HG03354 (cell line): ENCODE measurements around the gene MAN1A1.

Source experiments
- ATAC-seq: cut with Tn5 transposase; IDR thresholded peaks from one replicate; pipeline ENCODE4 v1.9.1; 2021; ENCODE audit warnings: mild to moderate bottlenecking; ENCODE audit not compliant: unreplicated experiment, poor library complexity, severe bottlenecking

The MAN1A1 gene

DNA sequence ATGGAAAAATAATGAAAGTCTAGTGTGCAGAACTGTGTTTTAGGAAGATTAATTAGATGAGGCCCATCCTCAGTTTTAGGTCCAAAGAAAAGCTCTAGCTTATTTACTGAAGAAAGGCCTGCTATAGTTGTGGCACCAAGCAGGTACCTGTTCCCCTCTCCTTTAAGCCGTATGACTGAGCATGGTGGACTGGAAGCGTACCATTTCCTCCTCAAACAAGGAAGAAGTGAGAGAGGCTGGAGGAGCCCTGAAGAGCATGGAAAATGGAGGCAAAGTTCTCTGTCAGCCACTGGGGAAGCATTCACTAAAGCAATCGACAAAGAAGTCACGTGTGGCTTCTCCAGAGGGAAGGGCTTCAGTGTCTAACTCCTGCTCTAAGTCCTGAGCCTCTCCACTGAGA lies 100.2 kb downstream of the MAN1A1 start:
- no peak for ATAC-seq

- ATAC-seq, result no peak
Measured at GRCh38 chr6:119247504-119247903, 102.1 kb downstream of the MAN1A1 start.

- no peak for ATAC-seq
Measured at GRCh38 chr6:119243657-119244056, 105.9 kb downstream of the MAN1A1 start.

- ATAC-seq, result no peak
Measured at GRCh38 chr6:119243037-119243436, 106.5 kb downstream of the MAN1A1 start.

DNA sequence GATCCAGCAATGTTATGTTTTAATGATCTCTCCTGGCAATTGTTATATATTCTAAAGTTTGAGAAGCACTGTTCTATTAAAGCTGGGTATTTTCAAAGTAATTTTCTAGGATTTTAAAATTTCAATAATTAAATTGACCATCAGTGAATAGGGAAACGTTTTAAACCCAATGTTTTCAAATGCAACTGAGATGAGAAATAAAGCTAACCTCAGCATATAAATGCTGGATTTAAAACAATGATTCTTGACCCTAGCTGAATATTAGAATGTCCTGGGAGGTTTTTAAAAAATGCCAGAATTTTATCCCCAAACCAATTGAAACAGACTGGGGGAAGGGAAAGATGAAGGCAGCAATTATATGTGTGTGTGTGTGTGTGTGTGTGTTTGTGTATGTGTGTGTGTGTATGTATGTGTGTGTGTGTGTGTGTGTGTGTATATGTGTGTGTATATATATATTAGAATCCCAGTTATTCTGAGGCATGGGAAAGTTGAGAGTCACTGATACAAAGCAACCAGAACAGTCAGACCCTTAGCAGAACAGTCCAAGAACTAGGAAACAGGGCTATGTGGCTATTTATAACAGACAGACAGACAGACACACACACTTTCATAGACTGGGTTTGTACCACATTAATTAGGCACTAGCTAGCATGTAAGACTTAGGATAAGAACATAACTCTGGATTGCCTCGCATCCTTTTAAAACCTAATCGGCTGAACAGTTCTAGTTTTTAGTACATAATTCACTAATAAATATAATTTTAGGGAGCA lies 107.8 kb downstream of the MAN1A1 start:
- no peak for ATAC-seq

DNA sequence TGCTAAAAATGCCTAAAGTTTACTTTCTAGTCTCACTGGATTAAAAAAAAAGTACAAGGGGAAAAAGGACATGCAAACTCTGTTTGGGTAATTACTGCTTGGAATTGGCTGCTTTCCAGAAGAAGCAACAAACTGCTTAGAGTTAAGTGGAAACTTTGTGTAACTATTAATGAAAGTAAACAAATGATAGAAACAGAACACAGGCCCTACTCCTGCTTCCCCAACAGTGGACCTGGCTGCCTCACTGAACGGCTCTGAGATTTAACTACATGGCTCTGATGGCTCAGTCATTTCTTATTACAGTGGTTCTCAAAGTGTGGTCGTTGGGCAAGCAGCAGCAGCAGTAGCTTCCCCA lies 108.5 kb downstream of the MAN1A1 start:
- ATAC-seq, result peak; percentile 72

- ATAC-seq, result peak; percentile 54
Measured at GRCh38 chr6:119240257-119241110, 109.1 kb downstream of the MAN1A1 start.

DNA sequence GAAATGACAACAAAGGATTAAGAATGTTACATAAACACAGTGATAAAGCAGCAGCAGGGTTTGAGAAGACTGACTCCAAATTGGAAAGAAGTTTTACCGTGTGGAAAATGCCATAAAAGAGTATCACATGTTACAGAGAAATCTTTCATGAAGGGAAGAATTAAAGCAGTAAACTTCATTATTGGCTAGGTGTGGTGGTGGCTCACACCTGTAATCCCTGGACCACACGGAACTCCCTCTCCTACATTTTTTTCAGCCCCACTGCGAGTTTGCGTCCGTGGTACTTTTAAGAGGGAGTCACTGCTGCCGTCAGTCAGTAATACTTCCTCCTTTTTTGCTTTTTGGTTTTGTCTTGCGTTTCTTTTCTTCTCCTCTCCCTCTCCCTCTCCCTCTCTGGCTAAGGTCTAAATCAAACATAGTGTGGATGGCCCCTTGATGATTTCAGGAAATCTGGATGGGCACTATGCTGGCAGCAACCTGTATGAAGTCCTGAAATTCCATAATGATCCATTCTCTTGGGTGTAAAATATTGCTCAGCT lies 112.3 kb downstream of the MAN1A1 start:
- no peak for ATAC-seq

DNA sequence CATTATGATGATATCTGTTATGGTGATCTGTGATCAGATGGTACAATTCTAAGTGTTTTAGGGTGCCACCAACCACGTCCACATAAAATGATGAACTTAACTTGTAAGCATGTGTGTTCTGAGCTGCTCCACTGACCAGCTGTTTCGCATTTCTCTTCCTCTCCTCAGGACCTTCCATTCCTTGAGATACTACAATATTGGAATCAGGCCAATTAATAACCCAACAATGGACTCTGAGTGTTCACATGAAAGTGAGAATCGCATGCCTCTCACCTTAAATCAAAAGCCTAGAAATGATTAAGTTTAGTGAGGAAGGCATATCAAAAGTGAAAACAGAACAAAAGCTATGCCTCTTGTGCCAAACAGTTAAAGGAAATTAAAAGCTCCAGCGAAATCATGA lies 114.6 kb downstream of the MAN1A1 start:
- ATAC-seq, result no peak

GRCh38 chr6:119234457-119234856 lies 115.1 kb downstream of the MAN1A1 start:
- no peak for ATAC-seq

DNA sequence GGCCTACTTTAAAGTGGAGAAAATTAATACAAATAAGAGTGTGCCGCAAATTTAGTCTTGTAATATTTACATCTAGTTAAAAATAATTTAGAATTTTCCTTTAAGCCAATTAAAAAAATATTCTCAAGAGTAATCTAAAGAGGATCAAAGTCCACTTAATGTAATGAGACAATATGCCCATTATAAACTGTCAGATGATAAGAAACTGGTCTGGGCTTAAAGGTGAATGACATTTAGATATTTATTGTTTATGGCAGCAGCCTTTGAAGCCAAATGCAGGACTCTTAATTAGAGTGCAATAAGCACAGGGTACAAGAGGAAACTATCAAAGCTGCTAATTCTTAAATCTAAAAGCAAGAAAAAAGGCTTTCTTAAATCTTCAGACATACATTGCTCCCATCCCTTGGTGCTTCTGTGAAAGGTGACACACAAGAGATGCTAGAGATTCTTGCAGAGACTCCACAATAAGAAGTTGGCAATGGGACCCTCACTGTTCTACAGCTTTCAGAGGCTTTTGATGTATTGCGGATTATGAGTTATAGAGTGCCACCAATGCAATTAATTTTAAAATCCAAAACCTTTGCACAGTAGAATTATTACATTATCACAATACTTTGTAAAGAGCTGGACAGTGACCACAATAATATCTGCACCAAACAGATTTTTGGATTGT lies 116.1 kb downstream of the MAN1A1 start:
- ATAC-seq, result no peak

GRCh38 chr6:119231394-119231793 lies 118.2 kb downstream of the MAN1A1 start:
- ATAC-seq, result no peak

DNA sequence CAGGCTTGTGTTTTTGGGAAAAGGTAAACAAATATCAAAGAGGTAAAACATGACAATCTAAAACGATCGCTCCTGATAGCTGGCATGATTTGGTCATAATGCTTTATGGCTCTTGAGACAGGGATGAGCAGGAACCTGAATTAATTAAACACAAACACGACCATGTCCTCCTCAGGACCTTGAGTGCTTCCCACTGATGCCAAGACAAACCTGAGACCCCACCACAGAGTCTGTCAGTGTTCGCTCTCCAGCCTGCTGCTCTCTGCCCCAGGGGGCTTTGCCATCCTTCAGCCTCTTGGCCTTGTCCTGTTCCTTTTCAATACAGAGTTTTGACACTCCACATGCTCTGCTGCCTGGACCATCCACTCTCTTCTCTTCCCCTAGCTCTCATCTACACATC lies 119.4 kb downstream of the MAN1A1 start:
- no peak for ATAC-seq

- ATAC-seq, result no peak
Measured at GRCh38 chr6:119227377-119227776, 122.2 kb downstream of the MAN1A1 start.

GRCh38 chr6:119226089-119226488 lies 123.5 kb downstream of the MAN1A1 start:
- no peak for ATAC-seq

DNA sequence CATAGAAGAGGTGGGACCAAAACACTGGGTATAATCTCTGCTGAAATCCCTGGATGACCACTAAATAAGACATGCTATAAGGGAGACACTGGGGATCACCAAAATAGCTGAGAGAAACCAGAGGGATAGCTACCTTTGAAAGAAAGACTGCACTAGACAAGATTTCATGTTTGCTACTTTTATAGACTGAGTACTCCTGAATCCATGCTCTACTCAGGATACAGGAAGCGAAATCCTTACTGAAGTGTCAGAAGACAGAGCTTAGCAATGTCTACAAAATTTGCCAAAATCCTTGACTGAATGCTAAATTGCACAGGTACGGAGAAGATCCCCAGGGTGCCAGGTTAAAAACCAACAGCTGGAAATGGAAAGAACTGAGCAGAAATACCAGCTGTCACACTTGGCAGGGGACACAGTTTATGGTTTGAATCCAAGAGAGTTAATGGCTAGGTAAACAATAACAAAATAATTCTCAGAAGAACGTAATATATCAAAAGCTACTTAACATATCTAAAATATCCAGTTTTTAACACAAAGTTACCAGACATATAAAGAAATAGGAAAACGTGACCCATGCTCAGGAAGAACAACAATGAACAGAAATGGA lies 125.4 kb downstream of the MAN1A1 start:
- ATAC-seq, result no peak

- ATAC-seq, result no peak
Measured at GRCh38 chr6:119220452-119220851, 129.1 kb downstream of the MAN1A1 start.

DNA sequence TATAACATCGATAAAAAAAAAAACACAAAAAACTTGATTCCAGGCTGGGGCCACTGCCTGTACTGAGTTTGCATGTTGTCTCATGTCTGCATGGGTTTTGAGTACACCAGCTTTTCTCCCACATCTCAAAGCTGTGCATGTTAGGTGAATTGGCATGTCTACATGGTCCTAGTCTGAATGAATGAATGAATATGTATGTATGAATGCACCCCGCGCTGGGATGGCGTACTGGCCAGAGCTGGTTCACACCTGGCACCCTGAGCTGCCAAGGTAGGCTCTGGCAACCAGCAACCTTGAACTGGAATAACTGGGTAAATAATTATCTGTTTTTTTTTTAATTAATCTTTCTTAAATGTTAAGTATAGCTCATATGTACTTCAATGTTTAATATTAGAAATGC lies 131.0 kb downstream of the MAN1A1 start:
- ATAC-seq, result no peak

GRCh38 chr6:119215885-119216590 lies 133.5 kb downstream of the MAN1A1 start:
- no peak for ATAC-seq
